ENCODE measurements around the gene VWC2L. TPM values are rescaled to one million over a fixed set of nuclear protein-coding genes. Genes with fewer than 3 reads are reported as not detected.

Gene VWC2L
- polyA plus RNA-seq, 1 donor from 2014 or later: 0.31 TPM

DNA sequence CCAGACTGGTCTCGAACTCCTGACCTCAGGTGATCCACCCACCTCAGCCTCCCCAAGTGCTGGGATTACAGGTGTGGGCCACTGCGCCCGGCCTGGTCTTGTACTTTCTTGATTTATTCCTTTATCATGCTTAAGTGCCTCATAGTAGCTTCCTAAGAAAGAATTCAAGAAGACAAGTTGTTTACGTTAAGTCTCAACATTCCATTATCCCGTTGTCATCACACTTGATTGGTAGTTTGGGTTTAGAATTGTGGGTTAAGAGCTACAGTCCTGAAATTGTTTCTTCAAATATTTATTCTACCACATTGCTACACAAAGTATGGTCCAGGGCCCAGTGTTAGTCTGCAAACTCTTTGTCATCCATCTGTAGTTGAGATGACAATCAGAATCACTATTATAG is 194.0 kb downstream of the VWC2L start:
- Histone ChIP-seq H3F3A (ENCODE audit: insufficient read depth, low read length, poor library complexity, severe bottlenecking) (no peaks in the 10 kb centered on the region), H3K4me3 (ENCODE audit: low read length) (no peak overlapping the region), H3K36me3 (ENCODE audit: insufficient read depth, low read length) (no peaks in the 10 kb centered on the region), H3K9me3 (ENCODE audit: low read length) (no peaks in the 10 kb centered on the region), H2AFZ (ENCODE audit: low read depth, low read length) (no peak overlapping the region), H3K9ac (ENCODE audit: low read length) (no peak overlapping the region), H3K27ac (ENCODE audit: low read length) (no peak overlapping the region), H3K4me2 (ENCODE audit: low read length) (no peak overlapping the region), H3K79me2 (replicated peaks; ENCODE audit: insufficient read depth, low read length) (no peaks in the 10 kb centered on the region), H4K20me1 (ENCODE audit: insufficient read depth) (no peaks in the 10 kb centered on the region), H3K9me2 (ENCODE audit: insufficient read depth, low read length) (no peaks in the 10 kb centered on the region), H3K27me3 (ENCODE audit: insufficient read depth, low read depth, low read length) (no peaks in the 10 kb centered on the region)
- TF ChIP-seq SMC3 (conservative IDR thresholded peaks at IDR 0.05; ENCODE audit: poor library complexity) (no peak), MXI1 (conservative IDR thresholded peaks at IDR 0.05; ENCODE audit: poor library complexity, severe bottlenecking) (no peak), EP300 (conservative IDR thresholded peaks at IDR 0.05; ENCODE audit: poor library complexity, severe bottlenecking) (no peak), TAF1 (IDR thresholded peaks at IDR 0.05; ENCODE audit: low read depth) (no peak), RAD21 (conservative IDR thresholded peaks at IDR 0.05) (no peak), EZH2 (IDR thresholded peaks at IDR 0.05; ENCODE audit: borderline replicate concordance, insufficient read depth, low read length, poor library complexity, severe bottlenecking) (no peak), POLR2AphosphoS5 (IDR thresholded peaks at IDR 0.05) (no peak)
- TF ChIP-seq, protein P1, sequence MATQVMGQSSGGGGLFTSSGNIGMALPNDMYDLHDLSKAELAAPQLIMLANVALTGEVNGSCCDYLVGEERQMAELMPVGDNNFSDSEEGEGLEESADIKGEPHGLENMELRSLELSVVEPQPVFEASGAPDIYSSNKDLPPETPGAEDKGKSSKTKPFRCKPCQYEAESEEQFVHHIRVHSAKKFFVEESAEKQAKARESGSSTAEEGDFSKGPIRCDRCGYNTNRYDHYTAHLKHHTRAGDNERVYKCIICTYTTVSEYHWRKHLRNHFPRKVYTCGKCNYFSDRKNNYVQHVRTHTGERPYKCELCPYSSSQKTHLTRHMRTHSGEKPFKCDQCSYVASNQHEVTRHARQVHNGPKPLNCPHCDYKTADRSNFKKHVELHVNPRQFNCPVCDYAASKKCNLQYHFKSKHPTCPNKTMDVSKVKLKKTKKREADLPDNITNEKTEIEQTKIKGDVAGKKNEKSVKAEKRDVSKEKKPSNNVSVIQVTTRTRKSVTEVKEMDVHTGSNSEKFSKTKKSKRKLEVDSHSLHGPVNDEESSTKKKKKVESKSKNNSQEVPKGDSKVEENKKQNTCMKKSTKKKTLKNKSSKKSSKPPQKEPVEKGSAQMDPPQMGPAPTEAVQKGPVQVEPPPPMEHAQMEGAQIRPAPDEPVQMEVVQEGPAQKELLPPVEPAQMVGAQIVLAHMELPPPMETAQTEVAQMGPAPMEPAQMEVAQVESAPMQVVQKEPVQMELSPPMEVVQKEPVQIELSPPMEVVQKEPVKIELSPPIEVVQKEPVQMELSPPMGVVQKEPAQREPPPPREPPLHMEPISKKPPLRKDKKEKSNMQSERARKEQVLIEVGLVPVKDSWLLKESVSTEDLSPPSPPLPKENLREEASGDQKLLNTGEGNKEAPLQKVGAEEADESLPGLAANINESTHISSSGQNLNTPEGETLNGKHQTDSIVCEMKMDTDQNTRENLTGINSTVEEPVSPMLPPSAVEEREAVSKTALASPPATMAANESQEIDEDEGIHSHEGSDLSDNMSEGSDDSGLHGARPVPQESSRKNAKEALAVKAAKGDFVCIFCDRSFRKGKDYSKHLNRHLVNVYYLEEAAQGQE (IDR thresholded peaks at IDR 0.05; ENCODE audit: borderline replicate concordance): no peak
- TF ChIP-seq, protein P2, sequence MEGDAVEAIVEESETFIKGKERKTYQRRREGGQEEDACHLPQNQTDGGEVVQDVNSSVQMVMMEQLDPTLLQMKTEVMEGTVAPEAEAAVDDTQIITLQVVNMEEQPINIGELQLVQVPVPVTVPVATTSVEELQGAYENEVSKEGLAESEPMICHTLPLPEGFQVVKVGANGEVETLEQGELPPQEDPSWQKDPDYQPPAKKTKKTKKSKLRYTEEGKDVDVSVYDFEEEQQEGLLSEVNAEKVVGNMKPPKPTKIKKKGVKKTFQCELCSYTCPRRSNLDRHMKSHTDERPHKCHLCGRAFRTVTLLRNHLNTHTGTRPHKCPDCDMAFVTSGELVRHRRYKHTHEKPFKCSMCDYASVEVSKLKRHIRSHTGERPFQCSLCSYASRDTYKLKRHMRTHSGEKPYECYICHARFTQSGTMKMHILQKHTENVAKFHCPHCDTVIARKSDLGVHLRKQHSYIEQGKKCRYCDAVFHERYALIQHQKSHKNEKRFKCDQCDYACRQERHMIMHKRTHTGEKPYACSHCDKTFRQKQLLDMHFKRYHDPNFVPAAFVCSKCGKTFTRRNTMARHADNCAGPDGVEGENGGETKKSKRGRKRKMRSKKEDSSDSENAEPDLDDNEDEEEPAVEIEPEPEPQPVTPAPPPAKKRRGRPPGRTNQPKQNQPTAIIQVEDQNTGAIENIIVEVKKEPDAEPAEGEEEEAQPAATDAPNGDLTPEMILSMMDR (IDR thresholded peaks at IDR 0.05; ENCODE audit: poor library complexity, severe bottlenecking): no peak

DNA sequence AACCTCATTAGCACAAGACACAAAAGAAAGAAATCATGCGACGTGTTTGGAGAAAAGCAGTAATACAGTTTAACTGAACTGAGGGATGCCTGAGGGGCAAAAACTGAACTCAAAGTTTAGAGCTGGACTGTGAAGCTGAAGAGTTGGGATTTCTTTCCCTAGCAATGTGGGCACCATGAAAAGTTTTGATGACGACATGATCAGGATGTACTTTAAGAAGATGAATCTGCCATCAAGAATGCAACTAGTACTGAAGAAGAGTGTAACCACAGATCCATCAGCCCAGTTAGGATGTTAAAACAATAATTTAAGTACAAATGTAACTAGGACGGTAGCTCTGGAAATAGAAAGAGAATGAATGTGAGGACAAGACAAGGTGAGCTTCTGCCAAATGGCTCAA is 196.2 kb downstream of the VWC2L start:
- TF ChIP-seq EP300 (conservative IDR thresholded peaks at IDR 0.05; ENCODE audit: poor library complexity, severe bottlenecking): no peak
- TF ChIP-seq RAD21 (conservative IDR thresholded peaks at IDR 0.05): no peak
- TF ChIP-seq TAF1 (IDR thresholded peaks at IDR 0.05; ENCODE audit: low read depth): no peak
- TF ChIP-seq, protein P2 (IDR thresholded peaks at IDR 0.05; ENCODE audit: poor library complexity, severe bottlenecking): no peak
- no peak for TF ChIP-seq EZH2 (IDR thresholded peaks at IDR 0.05; ENCODE audit: borderline replicate concordance, insufficient read depth, low read length, poor library complexity, severe bottlenecking)
- no peak for TF ChIP-seq POLR2AphosphoS5 (IDR thresholded peaks at IDR 0.05)
- TF ChIP-seq, protein P1 (IDR thresholded peaks at IDR 0.05; ENCODE audit: borderline replicate concordance): no peak
- Histone ChIP-seq H3K9ac (ENCODE audit: low read length) (no peak overlapping the region), H3K4me3 (ENCODE audit: low read length) (no peak overlapping the region), H3K4me2 (ENCODE audit: low read length) (no peak overlapping the region), H3K27ac (ENCODE audit: low read length) (no peak overlapping the region), H2AFZ (ENCODE audit: low read depth, low read length) (no peak overlapping the region), H3K79me2 (replicated peaks; ENCODE audit: insufficient read depth, low read length) (no peaks in the 10 kb centered on the region), H3F3A (ENCODE audit: insufficient read depth, low read length, poor library complexity, severe bottlenecking) (no peaks in the 10 kb centered on the region), H4K20me1 (ENCODE audit: insufficient read depth) (no peaks in the 10 kb centered on the region), H3K9me3 (ENCODE audit: low read length) (no peaks in the 10 kb centered on the region), H3K27me3 (ENCODE audit: insufficient read depth, low read depth, low read length) (no peaks in the 10 kb centered on the region), H3K36me3 (ENCODE audit: insufficient read depth, low read length) (no peaks in the 10 kb centered on the region), H3K9me2 (ENCODE audit: insufficient read depth, low read length) (no peaks in the 10 kb centered on the region)
